HG02885 (cell line): ENCODE results near the gene ACAP2.

Experiments
- ATAC-seq: cut with Tn5 transposase; IDR thresholded peaks from one replicate; pipeline ENCODE4 v1.9.1; 2021; ENCODE audit warnings: mild to moderate bottlenecking; ENCODE audit not compliant: unreplicated experiment, poor library complexity

Gene ACAP2

GRCh38 chr3:195224980-195225580 is 217.7 kb downstream of the ACAP2 start:
- ATAC-seq: no peak
